Parathyroid adenoma (tissue), 2 donors: ENCODE data around the gene SEC61A2.
"Not testable (repeated sequence)": the region's sequence is repeated elsewhere in the genome, so short reads cannot be mapped to it uniquely, and the experiment has no call there.

Source experiments
- H2AFZ ChIP-seq: fragments of 300-600 bp; sonication (generic); one replicate; pipeline ENCODE4 v1.7.0; 2017; ENCODE audit warnings: antibody characterized with exemption, mild to moderate bottlenecking
- H3K27ac ChIP-seq: fragments of 300-600 bp; sonication (generic); one replicate; pipeline ENCODE4 v1.7.0; 2017
- H3K27me3 ChIP-seq: fragments of 300-600 bp; sonication (generic); one replicate; pipeline ENCODE4 v1.7.0; 2017; ENCODE audit warnings: low read length; ENCODE audit not compliant: control insufficient read depth, insufficient read depth
- H3K36me3 ChIP-seq: fragments of 300-600 bp; sonication (generic); one replicate; pipeline ENCODE4 v1.7.0; 2017; ENCODE audit warnings: low read length; ENCODE audit not compliant: control insufficient read depth, insufficient read depth
- H3K4me1 ChIP-seq: fragments of 300-600 bp; sonication (generic); one replicate; pipeline ENCODE4 v1.7.0; 2017; ENCODE audit warnings: control low read depth
- H3K4me2 ChIP-seq: fragments of 300-600 bp; sonication (generic); one replicate; pipeline ENCODE4 v1.7.0; 2017; ENCODE audit warnings: low read length
- H3K4me3 ChIP-seq: fragments of 300-600 bp; sonication (generic); one replicate; pipeline ENCODE4 v1.7.0; 2017; ENCODE audit warnings: low read depth, low read length
- H3K79me2 ChIP-seq: fragments of 300-600 bp; sonication (generic); one replicate; pipeline ENCODE4 v1.7.0; 2017; ENCODE audit warnings: control low read depth
- H3K9ac ChIP-seq: fragments of 300-600 bp; sonication (generic); one replicate; pipeline ENCODE4 v1.7.0; 2017; ENCODE audit warnings: mild to moderate bottlenecking
- H3K9me3 ChIP-seq: fragments of 300-600 bp; sonication (generic); one replicate; pipeline ENCODE4 v1.7.0; 2017; ENCODE audit warnings: low read length; ENCODE audit not compliant: control insufficient read depth
- TF ChIP-seq, protein P1 (sequence below): fragments of 300-600 bp; sonication (generic); IDR thresholded peaks from one replicate; pipeline ENCODE4 v1.7.0; 2017; ENCODE audit warnings: antibody characterized with exemption, mild to moderate bottlenecking
- donor health status: primary hyperparathyroidism.

SEC61A2 gene

DNA sequence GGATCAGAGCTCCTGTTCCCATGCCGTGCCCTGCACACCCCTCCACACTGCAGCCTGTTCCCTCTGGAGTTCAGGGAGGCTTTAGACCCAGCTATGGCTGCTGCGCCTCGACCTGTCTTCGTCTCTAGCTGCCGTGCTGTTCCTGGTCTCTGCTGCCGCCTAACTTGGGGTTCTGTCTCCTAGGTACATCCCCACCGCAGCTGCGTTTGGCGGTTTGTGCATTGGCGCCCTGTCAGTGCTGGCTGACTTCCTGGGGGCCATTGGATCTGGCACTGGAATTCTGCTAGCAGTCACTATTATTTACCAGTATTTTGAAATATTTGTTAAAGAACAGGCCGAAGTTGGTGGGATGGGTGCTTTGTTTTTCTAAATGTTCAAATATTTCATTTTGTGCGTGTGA, 34.6 kb downstream of the SEC61A2 start:
- no peak overlapping the region for H3K4me3 ChIP-seq
- H3K79me2 ChIP-seq: no peaks in the 10 kb centered on the region
- no peaks in the 10 kb centered on the region for H3K27me3 ChIP-seq
- H3K36me3 ChIP-seq: no peaks in the 10 kb centered on the region
- no peak overlapping the region for H3K4me2 ChIP-seq
- no peak overlapping the region for H2AFZ ChIP-seq
- H3K9ac ChIP-seq: no peak overlapping the region
- H3K4me1 ChIP-seq: peaks cover 20% of the 10 kb centered on the region
- H3K27ac ChIP-seq: no peak overlapping the region
- no peaks in the 10 kb centered on the region for H3K9me3 ChIP-seq
- TF ChIP-seq, protein P1, sequence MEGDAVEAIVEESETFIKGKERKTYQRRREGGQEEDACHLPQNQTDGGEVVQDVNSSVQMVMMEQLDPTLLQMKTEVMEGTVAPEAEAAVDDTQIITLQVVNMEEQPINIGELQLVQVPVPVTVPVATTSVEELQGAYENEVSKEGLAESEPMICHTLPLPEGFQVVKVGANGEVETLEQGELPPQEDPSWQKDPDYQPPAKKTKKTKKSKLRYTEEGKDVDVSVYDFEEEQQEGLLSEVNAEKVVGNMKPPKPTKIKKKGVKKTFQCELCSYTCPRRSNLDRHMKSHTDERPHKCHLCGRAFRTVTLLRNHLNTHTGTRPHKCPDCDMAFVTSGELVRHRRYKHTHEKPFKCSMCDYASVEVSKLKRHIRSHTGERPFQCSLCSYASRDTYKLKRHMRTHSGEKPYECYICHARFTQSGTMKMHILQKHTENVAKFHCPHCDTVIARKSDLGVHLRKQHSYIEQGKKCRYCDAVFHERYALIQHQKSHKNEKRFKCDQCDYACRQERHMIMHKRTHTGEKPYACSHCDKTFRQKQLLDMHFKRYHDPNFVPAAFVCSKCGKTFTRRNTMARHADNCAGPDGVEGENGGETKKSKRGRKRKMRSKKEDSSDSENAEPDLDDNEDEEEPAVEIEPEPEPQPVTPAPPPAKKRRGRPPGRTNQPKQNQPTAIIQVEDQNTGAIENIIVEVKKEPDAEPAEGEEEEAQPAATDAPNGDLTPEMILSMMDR: no peak

DNA sequence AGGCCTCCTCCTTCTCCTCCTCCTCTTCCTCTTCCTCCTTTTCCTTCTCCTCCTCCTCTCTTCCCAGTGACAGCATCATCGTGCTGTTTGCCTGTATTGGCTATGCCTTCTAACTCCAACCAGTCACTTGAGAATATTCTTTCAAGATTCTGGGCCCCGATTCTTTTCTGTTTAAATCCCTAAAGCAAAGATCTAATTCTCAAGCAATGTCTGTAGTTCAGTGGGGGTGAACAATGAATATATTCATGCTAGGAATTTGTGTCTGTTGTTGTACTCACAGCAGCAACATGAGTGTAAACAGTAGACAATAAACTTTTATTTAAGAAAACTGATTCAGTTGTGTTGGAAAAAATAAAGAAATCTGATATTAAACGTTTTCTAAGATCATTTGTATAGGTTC, 35.6 kb downstream of the SEC61A2 start:
- no peaks in the 10 kb centered on the region for H3K36me3 ChIP-seq
- H2AFZ ChIP-seq: no peak overlapping the region
- H3K79me2 ChIP-seq: no peaks in the 10 kb centered on the region
- H3K4me3 ChIP-seq: no peak overlapping the region
- H3K9me3 ChIP-seq: no peaks in the 10 kb centered on the region
- no peaks in the 10 kb centered on the region for H3K27me3 ChIP-seq
- H3K4me2 ChIP-seq: no peak overlapping the region
- TF ChIP-seq, protein P1: no peak
- peaks cover 20% of the 10 kb centered on the region for H3K4me1 ChIP-seq
- no peak overlapping the region for H3K27ac ChIP-seq
- no peak overlapping the region for H3K9ac ChIP-seq

- H3K36me3 ChIP-seq: no peaks in the 10 kb centered on the region
- no peak overlapping the region for H3K9ac ChIP-seq
- no peak overlapping the region for H3K4me2 ChIP-seq
- H2AFZ ChIP-seq: no peak overlapping the region
- H3K4me3 ChIP-seq: no peak overlapping the region
- no peaks in the 10 kb centered on the region for H3K79me2 ChIP-seq
- no peaks in the 10 kb centered on the region for H3K9me3 ChIP-seq
- TF ChIP-seq, protein P1: no peak
- H3K27ac ChIP-seq: peak overlapping the region; percentile 8
- H3K4me1 ChIP-seq: peaks cover 20% of the 10 kb centered on the region
- no peaks in the 10 kb centered on the region for H3K27me3 ChIP-seq
Observed at GRCh38 chr10:12165999-12166775, 36.7 kb downstream of the SEC61A2 start.

GRCh38 chr10:12171512-12171911, 42.0 kb downstream of the SEC61A2 start:
- H3K9ac ChIP-seq, H3K9me3 ChIP-seq, H3K36me3 ChIP-seq, H3K27ac ChIP-seq, H3K4me3 ChIP-seq, H2AFZ ChIP-seq, H3K4me2 ChIP-seq, H3K27me3 ChIP-seq, H3K4me1 ChIP-seq, H3K79me2 ChIP-seq: not testable (repeated sequence)

- H2AFZ ChIP-seq: no peak overlapping the region
- no peak overlapping the region for H3K9ac ChIP-seq
- H3K4me3 ChIP-seq: no peak overlapping the region
- H3K9me3 ChIP-seq: no peaks in the 10 kb centered on the region
- no peaks in the 10 kb centered on the region for H3K36me3 ChIP-seq
- TF ChIP-seq, protein P1: no peak
- H3K27ac ChIP-seq: no peak overlapping the region
- no peak overlapping the region for H3K4me2 ChIP-seq
- H3K4me1 ChIP-seq: no peaks in the 10 kb centered on the region
- H3K79me2 ChIP-seq: no peaks in the 10 kb centered on the region
- H3K27me3 ChIP-seq: no peaks in the 10 kb centered on the region
Observed at GRCh38 chr10:12177642-12178041, 48.2 kb downstream of the SEC61A2 start.
